ENCODE results near the gene SULT1C2. TPM values are rescaled to one million over a fixed set of nuclear protein-coding genes. Genes with fewer than 3 reads are reported as not detected.

Gene SULT1C2
- total and polyA plus RNA-seq, 2 of the 13 experiments (the other 11 are each of a cell fraction or from before 2014, with no cell fraction given): 4.0 to 6.2 TPM

GRCh38 chr2:108271691-108272253 is 16.9 kb upstream of the SULT1C2 start (continued):
- TF ChIP-seq, protein P1, sequence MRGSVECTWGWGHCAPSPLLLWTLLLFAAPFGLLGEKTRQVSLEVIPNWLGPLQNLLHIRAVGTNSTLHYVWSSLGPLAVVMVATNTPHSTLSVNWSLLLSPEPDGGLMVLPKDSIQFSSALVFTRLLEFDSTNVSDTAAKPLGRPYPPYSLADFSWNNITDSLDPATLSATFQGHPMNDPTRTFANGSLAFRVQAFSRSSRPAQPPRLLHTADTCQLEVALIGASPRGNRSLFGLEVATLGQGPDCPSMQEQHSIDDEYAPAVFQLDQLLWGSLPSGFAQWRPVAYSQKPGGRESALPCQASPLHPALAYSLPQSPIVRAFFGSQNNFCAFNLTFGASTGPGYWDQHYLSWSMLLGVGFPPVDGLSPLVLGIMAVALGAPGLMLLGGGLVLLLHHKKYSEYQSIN (CRISPR knock-in tag; IDR thresholded peaks at IDR 0.05; ENCODE audit: borderline replicate concordance): no peak
- TF ChIP-seq EHMT2 (IDR thresholded peaks at IDR 0.05; ENCODE audit: borderline replicate concordance, low read depth, low read length): no peak
- TF ChIP-seq ZNF17 (CRISPR knock-in tag; IDR thresholded peaks at IDR 0.05): no peak
- TF ChIP-seq TP53 (CRISPR knock-in tag; conservative IDR thresholded peaks at IDR 0.05): no peak
- TF ChIP-seq MATR3 (CRISPR knock-in tag; IDR thresholded peaks at IDR 0.05): no peak
- TF ChIP-seq BCL6 (CRISPR knock-in tag; IDR thresholded peaks at IDR 0.05): 0 out of 2 replicates have a peak, but pooled peaks have one; percentile 5
- TF ChIP-seq ARID4A (CRISPR knock-in tag; IDR thresholded peaks at IDR 0.05; ENCODE audit: borderline replicate concordance): no peak
- no peak for TF ChIP-seq TBL1XR1 (IDR thresholded peaks at IDR 0.05; ENCODE audit: borderline replicate concordance, low read length, partially characterized antibody)
- no peak for TF ChIP-seq SP1 (IDR thresholded peaks at IDR 0.05)
- no peak for TF ChIP-seq SP1 (CRISPR knock-in tag; IDR thresholded peaks at IDR 0.05)
- TF ChIP-seq ZNF510 (CRISPR knock-in tag; IDR thresholded peaks at IDR 0.05; ENCODE audit: low read depth): no peak
- no peak for TF ChIP-seq ZNF557 (CRISPR knock-in tag; IDR thresholded peaks at IDR 0.05)
- no peak for TF ChIP-seq ZNF512B (CRISPR knock-in tag; IDR thresholded peaks at IDR 0.05; ENCODE audit: borderline replicate concordance)
- TF ChIP-seq GABPB1 (CRISPR knock-in tag; IDR thresholded peaks at IDR 0.05): peak; percentile 77
- no peak for TF ChIP-seq ZNF263 (CRISPR knock-in tag; IDR thresholded peaks at IDR 0.05)
- no peak for TF ChIP-seq TOPORS (CRISPR knock-in tag; IDR thresholded peaks at IDR 0.05)
- TF ChIP-seq ZC3H4 (CRISPR knock-in tag; IDR thresholded peaks at IDR 0.05; ENCODE audit: borderline replicate concordance): no peak
- no peak for TF ChIP-seq PCBP1 (IDR thresholded peaks at IDR 0.05; ENCODE audit: borderline replicate concordance, low read depth, low read length)
- TF ChIP-seq, protein P2, sequence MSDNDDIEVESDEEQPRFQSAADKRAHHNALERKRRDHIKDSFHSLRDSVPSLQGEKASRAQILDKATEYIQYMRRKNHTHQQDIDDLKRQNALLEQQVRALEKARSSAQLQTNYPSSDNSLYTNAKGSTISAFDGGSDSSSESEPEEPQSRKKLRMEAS (IDR thresholded peaks at IDR 0.05): peak; percentile 55; the same call in 1 of the 2 replicates
